CD14-positive monocyte (primary cell): ENCODE data around the gene HNF1B. TPM values are rescaled to one million over a fixed set of nuclear protein-coding genes. Genes with fewer than 3 reads are reported as not detected.

Source experiments
- DNase-seq, 3 donors: peaks; one replicate each; pipeline ENCODE4 v3.0.0-alpha.2; 2011 to 2022
- H2AFZ ChIP-seq: 2 replicates; pipeline ENCODE4 v1.6.0; 2012; ENCODE audit warnings: mild to moderate bottlenecking, low read depth, low read length, inconsistent platforms; ENCODE audit not compliant: insufficient read depth, poor library complexity, severe bottlenecking
- H3K27ac ChIP-seq, 2 donors: 1 replicate in 1 of 2; 2 replicates in 1 of 2; pipeline ENCODE4 v1.5.1; 2012 to 2013; ENCODE audit warnings: low read length in 2 of 2, control low read depth in 1 of 2, inconsistent platforms in 1 of 2, low read depth in 1 of 2, mild to moderate bottlenecking in 1 of 2
- H3K27me3 ChIP-seq, 2 donors: one replicate each; pipeline versions ENCODE4 v1.6.0 to v1.6.1; 2011 to 2013; ENCODE audit warnings: low read length in 2 of 2; ENCODE audit not compliant: control insufficient read depth in 2 of 2, insufficient read depth in 2 of 2
- H3K36me3 ChIP-seq, 2 donors: replicated peaks in 1 of 2; 1 replicate in 1 of 2; 2 replicates in 1 of 2; pipeline versions ENCODE4 v1.5.1 to v1.6.1; 2012 to 2013; ENCODE audit warnings: low read length in 2 of 2, control low read depth in 1 of 2, inconsistent platforms in 1 of 2, mild to moderate bottlenecking in 1 of 2; ENCODE audit not compliant: insufficient read depth in 2 of 2, control insufficient read depth in 1 of 2
- H3K4me1 ChIP-seq, 2 donors: 1 replicate in 1 of 2; 2 replicates in 1 of 2; pipeline versions ENCODE4 v1.5.1 to v1.6.1; 2012 to 2013; ENCODE audit warnings: low read length in 2 of 2, control low read depth in 1 of 2, inconsistent platforms in 1 of 2, mild to moderate bottlenecking in 1 of 2, moderate library complexity in 1 of 2; ENCODE audit not compliant: insufficient read depth in 2 of 2, control insufficient read depth in 1 of 2
- H3K4me2 ChIP-seq: replicated peaks from 2 replicates; pipeline ENCODE3; 2012; ENCODE audit warnings: low read length, moderate library complexity, mild to moderate bottlenecking; ENCODE audit not compliant: poor library complexity, severe bottlenecking; ENCODE audit errors: extremely low read depth
- H3K4me3 ChIP-seq, 3 experiments: fragments of 200-600 bp in 1 of 3; sonication (generic) in 1 of 3; replicated peaks in 1 of 3; 1 replicate in 2 of 3; 2 replicates in 1 of 3; pipeline ENCODE4 v1.5.1; 2011 to 2013; ENCODE audit warnings: low read length in 3 of 3, mild to moderate bottlenecking in 3 of 3, control low read depth in 2 of 3, low read depth in 2 of 3, inconsistent platforms in 1 of 3, moderate library complexity in 1 of 3
- H3K79me2 ChIP-seq: 2 replicates; pipeline ENCODE4 v1.6.0; 2012; ENCODE audit warnings: mild to moderate bottlenecking, control low read depth, inconsistent platforms, low read length, moderate library complexity; ENCODE audit not compliant: insufficient read depth
- H3K9ac ChIP-seq: 2 replicates; pipeline ENCODE4 v1.6.0; 2017; ENCODE audit warnings: low read length, mild to moderate bottlenecking; ENCODE audit not compliant: insufficient read depth, poor library complexity, severe bottlenecking
- H3K9me3 ChIP-seq, 2 donors: replicated peaks in 1 of 2; 1 replicate in 1 of 2; 2 replicates in 1 of 2; pipeline versions ENCODE4 v1.5.1 to v1.6.1; 2012 to 2013; ENCODE audit warnings: low read length in 2 of 2, control low read depth in 1 of 2; ENCODE audit not compliant: control insufficient read depth in 1 of 2, insufficient read depth in 1 of 2
- H4K20me1 ChIP-seq: 2 replicates; pipeline ENCODE4 v1.6.0; 2012; ENCODE audit warnings: mild to moderate bottlenecking, low read length, control low read depth, moderate library complexity; ENCODE audit not compliant: insufficient read depth
- H3K27ac Mint-ChIP-seq, 7 donors: one replicate each; pipeline ENCODE4 v1.8.0; 2020; ENCODE audit warnings: mild to moderate bottlenecking in 7 of 7, mixed read lengths in 7 of 7, moderate library complexity in 6 of 7, inconsistent platforms in 2 of 7
- H3K27me3 Mint-ChIP-seq, 3 donors: one replicate each; pipeline ENCODE4 v1.8.0; 2021 to 2022; ENCODE audit warnings: low read depth in 3 of 3, mild to moderate bottlenecking in 3 of 3, mixed read lengths in 3 of 3, moderate library complexity in 3 of 3, inconsistent platforms in 1 of 3
- H3K36me3 Mint-ChIP-seq, 2 donors: one replicate each; pipeline ENCODE4 v1.8.0; 2020; ENCODE audit warnings: mixed read lengths in 2 of 2, inconsistent platforms in 1 of 2, mild to moderate bottlenecking in 1 of 2
- H3K4me1 Mint-ChIP-seq: one replicate; pipeline ENCODE4 v1.8.0; 2020; ENCODE audit warnings: mild to moderate bottlenecking, mixed read lengths
- H3K4me3 Mint-ChIP-seq, 2 donors: one replicate each; pipeline ENCODE4 v1.8.0; 2020; ENCODE audit warnings: mild to moderate bottlenecking in 2 of 2, mixed read lengths in 2 of 2, moderate library complexity in 1 of 2
- H3K9me3 Mint-ChIP-seq, 7 donors: one replicate each; pipeline ENCODE4 v1.8.0; 2020 to 2022; ENCODE audit warnings: mixed read lengths in 7 of 7, mild to moderate bottlenecking in 6 of 7, moderate library complexity in 6 of 7, inconsistent platforms in 2 of 7
- CTCF ChIP-seq: fragments of 200-600 bp; IDR thresholded peaks from one replicate; pipeline ENCODE4 v1.8.0; 2022; ENCODE audit warnings: antibody characterized with exemption, mild to moderate bottlenecking
- WGBS: methylation state at CpG from one replicate; pipeline ENCODE4 v1.1.5; 2013; ENCODE audit warnings: missing lambda C conversion rate; ENCODE audit not compliant: insufficient coverage; 5-methylcytosine and 5-hydroxymethylcytosine counted together
- intact Hi-C, 2 donors: fragments of 100-400 bp; cut with micrococcal nuclease; formaldehyde crosslinking; loops; one replicate each; pipeline versions ENCODE4 v1.15.0 to v1.15.1; 2023
- polyA plus RNA-seq, 3 donors: library from polyadenylated mRNA; depleted of rRNA in 1 of 3; unstranded in 2 of 3; stranded (reverse) in 1 of 3; fragments of 300-500 nt in 2 of 3; fragments of >200 nt in 1 of 3; fragmentation: Illumina TruSeq in 2 of 3; gene quantifications; 1 replicate in 2 of 3; 2 replicates in 1 of 3; pipeline ENCODE4 v1.2.3, GENCODE V29; 2012 to 2021

The HNF1B gene
- polyA plus RNA-seq, 3 donors = not detected

- Mint-ChIP-seq H3K36me3 (no peaks in the 10 kb centered on the region), H3K4me3 (no peak overlapping the region), H3K9me3 (no peaks in the 10 kb centered on the region), H3K27ac (no peak overlapping the region), H3K4me1 (peaks cover 2% of the 10 kb centered on the region), H3K27me3 (peaks cover 0 to 9% (median 8%) of the 10 kb centered on the region in 3 donors)
- Histone ChIP-seq H3K4me2 (no peak overlapping the region), H2AFZ (no peak overlapping the region), H3K27me3 (no peaks in the 10 kb centered on the region), H4K20me1 (no peaks in the 10 kb centered on the region), H3K4me3 (no peak overlapping the region), H3K9me3 (no peaks in the 10 kb centered on the region), H3K27ac (no peak overlapping the region), H3K9ac (no peak overlapping the region), H3K36me3 (no peaks in the 10 kb centered on the region), H3K79me2 (no peaks in the 10 kb centered on the region), H3K4me1 (no peaks in the 10 kb centered on the region)
- no CpG with 5 or more reads among the region's 1 CpG for WGBS
- intact Hi-C loops = no loop called here
- DNase-seq = no peak
- TF ChIP-seq CTCF = no peak
Observed at GRCh38 chr17:37695726-37696125, 49.1 kb downstream of the HNF1B start.

GRCh38 chr17:37694734-37695133, 50.1 kb downstream of the HNF1B start:
- intact Hi-C loops = no loop called here
- no peak overlapping the region for H3K4me3 ChIP-seq
- no peaks in the 10 kb centered on the region for H3K36me3 ChIP-seq
- H3K79me2 ChIP-seq = no peaks in the 10 kb centered on the region
- H3K4me2 ChIP-seq = no peak overlapping the region
- H3K4me3 Mint-ChIP-seq = no peak overlapping the region
- no peaks in the 10 kb centered on the region for H3K9me3 ChIP-seq
- H3K27me3 Mint-ChIP-seq = peaks cover 6 to 9% (median 6%) of the 10 kb centered on the region in 3 donors
- no peaks in the 10 kb centered on the region for H4K20me1 ChIP-seq
- no peak for TF ChIP-seq CTCF
- no peak overlapping the region for H3K27ac Mint-ChIP-seq
- no peak overlapping the region for H3K27ac ChIP-seq
- no peak for DNase-seq
- peaks cover 2% of the 10 kb centered on the region for H3K4me1 Mint-ChIP-seq
- H3K27me3 ChIP-seq = no peaks in the 10 kb centered on the region
- H2AFZ ChIP-seq = no peak overlapping the region
- 94% methylated on average over 3 of the region's 3 CpGs for WGBS
- H3K4me1 ChIP-seq = no peaks in the 10 kb centered on the region
- no peaks in the 10 kb centered on the region for H3K9me3 Mint-ChIP-seq
- no peaks in the 10 kb centered on the region for H3K36me3 Mint-ChIP-seq
- no peak overlapping the region for H3K9ac ChIP-seq
